NB4 (cell line): Measurements from ENCODE around the gene FBXO46.

Experiments used
- POLR2A ChIP-seq: IDR thresholded peaks from 2 replicates; pipeline ENCODE4 v1.6.1; 2011; ENCODE audit warnings: mild to moderate bottlenecking; ENCODE audit not compliant: insufficient read length; ENCODE audit errors: extremely low read depth
- TF ChIP-seq, protein P1 (sequence below): IDR thresholded peaks from one replicate; pipeline ENCODE4 v1.5.1; 2012; ENCODE audit warnings: low read depth, low read length
- TF ChIP-seq, protein P2 (sequence below): IDR thresholded peaks from 2 replicates; pipeline ENCODE4 v1.6.1; 2011; ENCODE audit warnings: low read depth, low read length

DNA sequence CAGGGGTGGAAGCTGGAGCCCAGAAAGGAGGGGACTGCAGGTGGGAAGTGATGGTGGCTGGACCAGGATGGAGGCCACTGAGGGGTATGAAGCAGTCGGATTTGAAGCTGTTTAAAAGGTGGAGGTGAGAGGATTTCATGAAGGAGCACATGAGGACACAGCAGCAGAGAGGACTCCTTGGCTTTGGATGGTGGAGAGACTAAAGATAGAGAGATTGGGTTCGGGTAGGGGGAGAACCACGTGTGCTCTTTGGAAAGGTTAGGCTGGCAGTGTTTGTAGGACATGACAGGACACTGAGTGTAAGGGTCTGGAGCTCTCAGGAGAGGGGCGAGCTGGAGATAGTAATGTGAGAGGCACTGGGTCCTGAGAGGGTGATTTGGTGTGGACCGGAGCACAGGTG, 47.8 kb downstream of the FBXO46 start:
- TF ChIP-seq, protein P1, sequence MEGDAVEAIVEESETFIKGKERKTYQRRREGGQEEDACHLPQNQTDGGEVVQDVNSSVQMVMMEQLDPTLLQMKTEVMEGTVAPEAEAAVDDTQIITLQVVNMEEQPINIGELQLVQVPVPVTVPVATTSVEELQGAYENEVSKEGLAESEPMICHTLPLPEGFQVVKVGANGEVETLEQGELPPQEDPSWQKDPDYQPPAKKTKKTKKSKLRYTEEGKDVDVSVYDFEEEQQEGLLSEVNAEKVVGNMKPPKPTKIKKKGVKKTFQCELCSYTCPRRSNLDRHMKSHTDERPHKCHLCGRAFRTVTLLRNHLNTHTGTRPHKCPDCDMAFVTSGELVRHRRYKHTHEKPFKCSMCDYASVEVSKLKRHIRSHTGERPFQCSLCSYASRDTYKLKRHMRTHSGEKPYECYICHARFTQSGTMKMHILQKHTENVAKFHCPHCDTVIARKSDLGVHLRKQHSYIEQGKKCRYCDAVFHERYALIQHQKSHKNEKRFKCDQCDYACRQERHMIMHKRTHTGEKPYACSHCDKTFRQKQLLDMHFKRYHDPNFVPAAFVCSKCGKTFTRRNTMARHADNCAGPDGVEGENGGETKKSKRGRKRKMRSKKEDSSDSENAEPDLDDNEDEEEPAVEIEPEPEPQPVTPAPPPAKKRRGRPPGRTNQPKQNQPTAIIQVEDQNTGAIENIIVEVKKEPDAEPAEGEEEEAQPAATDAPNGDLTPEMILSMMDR, result no peak
- no peak for TF ChIP-seq POLR2A
- TF ChIP-seq, protein P2, sequence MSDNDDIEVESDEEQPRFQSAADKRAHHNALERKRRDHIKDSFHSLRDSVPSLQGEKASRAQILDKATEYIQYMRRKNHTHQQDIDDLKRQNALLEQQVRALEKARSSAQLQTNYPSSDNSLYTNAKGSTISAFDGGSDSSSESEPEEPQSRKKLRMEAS, result no peak
